ENCODE data around the gene HOXD9.

The HOXD9 gene

GRCh38 chr2:176096986-176097819 is 25.3 kb upstream of the HOXD9 start:
- H3K9ac ChIP-seq (ENCODE audit: low read length), result no peak overlapping the region
- H3K4me3 ChIP-seq (ENCODE audit: low read length), result peak overlapping the region; percentile 1
- no peaks in the 10 kb centered on the region for H3K9me3 ChIP-seq (ENCODE audit: control insufficient read depth, low read length)
- peaks cover 17% of the 10 kb centered on the region for H3K4me1 ChIP-seq (ENCODE audit: control insufficient read depth, insufficient read depth, low read length)
- no peaks in the 10 kb centered on the region for H3K36me3 ChIP-seq (ENCODE audit: control insufficient read depth, insufficient read depth, low read length)
- peaks cover 97% of the 10 kb centered on the region for H3K27me3 ChIP-seq (ENCODE audit: control insufficient read depth, insufficient read depth, low read length)

DNA sequence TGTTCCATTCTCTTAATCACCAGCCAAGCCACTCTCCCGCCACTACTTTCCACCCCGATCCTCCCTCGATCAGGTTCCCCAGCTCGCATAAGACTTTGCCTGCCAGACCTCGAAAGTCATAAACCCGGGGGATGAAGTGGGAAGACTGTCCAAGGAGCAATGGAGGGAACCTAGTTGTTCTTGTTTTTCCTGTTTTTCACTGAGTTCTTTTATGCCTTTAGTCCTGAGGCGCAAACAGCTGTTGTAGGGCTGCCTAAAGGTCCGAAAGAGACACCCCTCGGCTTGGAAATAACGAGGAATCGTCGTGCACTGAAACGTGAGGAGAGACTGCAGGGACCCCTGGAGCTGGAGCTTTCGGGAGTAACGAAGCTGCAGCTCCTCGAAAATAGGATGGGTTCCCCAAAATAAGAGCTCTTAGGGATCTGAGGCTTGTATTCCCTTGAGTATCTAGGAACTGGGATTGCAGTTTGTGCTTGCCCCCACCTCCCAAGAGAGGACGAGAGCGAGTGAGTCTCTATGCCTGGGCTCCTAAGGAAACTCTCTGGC is 24.6 kb upstream of the HOXD9 start:
- H3K4me1 ChIP-seq (ENCODE audit: control insufficient read depth, insufficient read depth, low read length), result peaks cover 17% of the 10 kb centered on the region
- no peak overlapping the region for H3K4me3 ChIP-seq (ENCODE audit: low read length)
- H3K36me3 ChIP-seq (ENCODE audit: control insufficient read depth, insufficient read depth, low read length), result no peaks in the 10 kb centered on the region
- peaks cover 99% of the 10 kb centered on the region for H3K27me3 ChIP-seq (ENCODE audit: control insufficient read depth, insufficient read depth, low read length)
- no peaks in the 10 kb centered on the region for H3K9me3 ChIP-seq (ENCODE audit: control insufficient read depth, low read length)
- H3K9ac ChIP-seq (ENCODE audit: low read length), result no peak overlapping the region

GRCh38 chr2:176098366-176099158 is 24.0 kb upstream of the HOXD9 start:
- Histone ChIP-seq H3K36me3 (ENCODE audit: control insufficient read depth, insufficient read depth, low read length) (no peaks in the 10 kb centered on the region), H3K9ac (ENCODE audit: low read length) (no peak overlapping the region), H3K4me1 (ENCODE audit: control insufficient read depth, insufficient read depth, low read length) (peaks cover 11% of the 10 kb centered on the region), H3K4me3 (ENCODE audit: low read length) (no peak overlapping the region), H3K9me3 (ENCODE audit: control insufficient read depth, low read length) (no peaks in the 10 kb centered on the region), H3K27me3 (ENCODE audit: control insufficient read depth, insufficient read depth, low read length) (peaks cover 98% of the 10 kb centered on the region)

GRCh38 chr2:176099159-176099727 is 23.3 kb upstream of the HOXD9 start:
- Histone ChIP-seq H3K36me3 (ENCODE audit: control insufficient read depth, insufficient read depth, low read length) (no peaks in the 10 kb centered on the region), H3K9me3 (ENCODE audit: control insufficient read depth, low read length) (no peaks in the 10 kb centered on the region), H3K9ac (ENCODE audit: low read length) (no peak overlapping the region), H3K4me1 (ENCODE audit: control insufficient read depth, insufficient read depth, low read length) (peaks cover 10% of the 10 kb centered on the region), H3K4me3 (ENCODE audit: low read length) (no peak overlapping the region), H3K27me3 (ENCODE audit: control insufficient read depth, insufficient read depth, low read length) (peaks cover 98% of the 10 kb centered on the region)

DNA sequence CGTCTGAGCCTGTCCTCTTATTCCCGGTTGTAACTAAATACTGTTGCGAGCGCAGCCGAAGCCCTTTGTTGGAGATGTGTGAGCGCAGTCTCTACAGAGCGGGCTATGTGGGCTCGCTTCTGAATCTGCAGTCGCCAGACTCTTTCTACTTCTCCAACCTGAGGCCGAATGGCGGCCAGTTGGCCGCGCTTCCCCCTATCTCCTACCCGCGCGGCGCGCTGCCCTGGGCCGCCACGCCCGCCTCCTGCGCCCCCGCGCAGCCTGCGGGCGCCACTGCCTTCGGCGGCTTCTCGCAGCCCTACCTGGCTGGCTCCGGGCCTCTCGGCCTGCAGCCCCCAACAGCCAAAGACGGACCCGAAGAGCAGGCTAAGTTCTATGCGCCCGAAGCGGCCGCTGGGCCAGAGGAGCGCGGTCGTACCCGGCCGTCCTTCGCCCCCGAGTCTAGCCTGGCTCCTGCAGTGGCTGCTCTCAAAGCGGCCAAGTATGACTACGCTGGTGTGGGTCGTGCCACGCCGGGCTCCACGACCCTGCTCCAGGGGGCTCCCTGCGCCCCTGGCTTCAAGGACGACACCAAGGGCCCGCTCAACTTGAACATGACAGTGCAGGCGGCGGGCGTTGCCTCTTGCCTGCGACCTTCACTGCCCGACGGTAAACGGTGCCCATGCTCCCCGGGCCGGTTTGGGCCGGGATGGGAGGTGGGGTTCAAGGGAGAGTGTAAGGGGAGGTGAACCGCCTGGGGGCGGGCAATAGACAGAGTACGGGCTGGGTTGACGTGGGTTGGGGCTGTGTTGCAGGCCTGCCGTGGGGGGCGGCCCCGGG is 22.6 kb upstream of the HOXD9 start, which contains the start of gene HOXD12:
Gene HOXD12 (plus strand): TSS at position 68 of the 819 bp plus-strand sequence. CDS start 7 bp downstream, at position 75.
- H3K4me3 ChIP-seq (ENCODE audit: low read length), result no peak within 1 kb of the TSS
- H3K9me3 ChIP-seq (ENCODE audit: control insufficient read depth, low read length), result no peaks in the 10 kb centered on the region
- H3K9ac ChIP-seq (ENCODE audit: low read length), result no peak within 1 kb of the TSS
- peaks cover 98% of the 10 kb centered on the region for H3K27me3 ChIP-seq (ENCODE audit: control insufficient read depth, insufficient read depth, low read length)
- H3K4me1 ChIP-seq (ENCODE audit: control insufficient read depth, insufficient read depth, low read length), result peaks cover 10% of the 10 kb centered on the region
- no peaks in the 10 kb centered on the region for H3K36me3 ChIP-seq (ENCODE audit: control insufficient read depth, insufficient read depth, low read length)

DNA sequence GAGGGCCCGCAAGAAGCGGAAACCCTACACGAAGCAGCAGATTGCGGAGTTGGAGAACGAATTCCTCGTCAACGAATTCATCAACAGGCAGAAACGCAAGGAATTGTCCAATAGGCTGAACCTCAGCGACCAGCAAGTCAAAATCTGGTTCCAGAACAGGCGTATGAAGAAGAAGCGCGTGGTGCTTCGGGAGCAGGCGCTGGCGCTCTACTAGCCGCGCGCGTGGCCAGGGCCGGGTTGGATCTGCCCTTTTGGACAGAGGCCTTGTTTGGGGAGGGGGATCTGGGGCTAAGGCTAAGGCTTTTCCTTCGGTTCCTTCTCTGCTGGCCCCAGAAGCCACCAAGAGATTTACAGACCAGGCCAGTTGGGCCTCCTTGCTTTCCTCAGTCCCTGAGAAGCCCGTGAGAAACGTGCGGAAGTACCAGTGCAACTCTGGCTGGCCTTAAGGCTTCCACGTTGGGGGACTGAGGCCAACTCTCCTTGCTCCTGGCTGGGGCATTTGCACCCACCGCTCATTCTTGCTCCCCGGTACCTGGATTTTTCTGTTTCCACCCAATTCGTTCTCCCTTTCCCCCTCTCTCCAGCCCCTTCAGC is 21.9 kb upstream of the HOXD9 start:
- Histone ChIP-seq H3K27me3 (ENCODE audit: control insufficient read depth, insufficient read depth, low read length) (peaks cover 98% of the 10 kb centered on the region), H3K4me1 (ENCODE audit: control insufficient read depth, insufficient read depth, low read length) (peaks cover 10% of the 10 kb centered on the region), H3K9ac (ENCODE audit: low read length) (no peak overlapping the region), H3K9me3 (ENCODE audit: control insufficient read depth, low read length) (no peaks in the 10 kb centered on the region), H3K36me3 (ENCODE audit: control insufficient read depth, insufficient read depth, low read length) (no peaks in the 10 kb centered on the region), H3K4me3 (ENCODE audit: low read length) (no peak overlapping the region)

- no peaks in the 10 kb centered on the region for H3K9me3 ChIP-seq (ENCODE audit: control insufficient read depth, low read length)
- no peaks in the 10 kb centered on the region for H3K36me3 ChIP-seq (ENCODE audit: control insufficient read depth, insufficient read depth, low read length)
- peaks cover 99% of the 10 kb centered on the region for H3K27me3 ChIP-seq (ENCODE audit: control insufficient read depth, insufficient read depth, low read length)
- H3K4me3 ChIP-seq (ENCODE audit: low read length), result no peak overlapping the region
- H3K9ac ChIP-seq (ENCODE audit: low read length), result no peak overlapping the region
- H3K4me1 ChIP-seq (ENCODE audit: control insufficient read depth, insufficient read depth, low read length), result peaks cover 10% of the 10 kb centered on the region
Observed at GRCh38 chr2:176101216-176101830, 21.2 kb upstream of the HOXD9 start.

- no peak overlapping the region for H3K9ac ChIP-seq (ENCODE audit: low read length)
- no peaks in the 10 kb centered on the region for H3K9me3 ChIP-seq (ENCODE audit: control insufficient read depth, low read length)
- no peak overlapping the region for H3K4me3 ChIP-seq (ENCODE audit: low read length)
- H3K4me1 ChIP-seq (ENCODE audit: control insufficient read depth, insufficient read depth, low read length), result peaks cover 10% of the 10 kb centered on the region
- H3K36me3 ChIP-seq (ENCODE audit: control insufficient read depth, insufficient read depth, low read length), result no peaks in the 10 kb centered on the region
- peaks cover 99% of the 10 kb centered on the region for H3K27me3 ChIP-seq (ENCODE audit: control insufficient read depth, insufficient read depth, low read length)
Observed at GRCh38 chr2:176101842-176102241, 20.7 kb upstream of the HOXD9 start.

DNA sequence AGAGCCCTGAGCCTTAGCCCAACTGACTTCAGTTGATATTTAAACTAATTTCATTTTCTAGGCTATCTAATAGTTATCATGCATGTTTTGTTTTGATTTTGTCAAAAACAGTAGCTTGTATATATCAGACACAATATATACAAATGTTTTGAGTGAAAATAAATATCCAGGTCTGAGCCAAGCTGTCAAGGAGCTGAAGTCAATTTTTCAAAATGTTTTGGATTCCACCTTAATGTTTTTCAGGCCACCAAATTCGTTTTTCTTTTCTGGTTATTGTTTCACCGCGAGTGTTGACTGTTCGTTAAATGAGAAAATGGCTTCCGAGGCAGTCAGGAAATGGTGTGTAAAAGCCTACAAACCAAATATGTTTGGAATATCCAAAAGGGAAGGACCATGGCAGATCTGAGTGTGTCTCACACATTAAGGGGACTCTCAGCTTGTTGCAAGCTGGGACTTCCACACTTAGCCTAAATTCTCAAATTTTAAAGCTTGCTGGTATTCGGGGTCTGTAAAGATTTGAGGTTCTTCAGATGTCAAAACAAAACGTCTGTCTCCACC is 20.1 kb upstream of the HOXD9 start:
- Histone ChIP-seq H3K4me1 (ENCODE audit: control insufficient read depth, insufficient read depth, low read length) (peaks cover 5% of the 10 kb centered on the region), H3K27me3 (ENCODE audit: control insufficient read depth, insufficient read depth, low read length) (peaks cover 98% of the 10 kb centered on the region)

GRCh38 chr2:176103194-176103593 is 19.3 kb upstream of the HOXD9 start:
- Histone ChIP-seq H3K36me3 (ENCODE audit: control insufficient read depth, insufficient read depth, low read length) (no peaks in the 10 kb centered on the region), H3K9ac (ENCODE audit: low read length) (no peak overlapping the region), H3K4me1 (ENCODE audit: control insufficient read depth, insufficient read depth, low read length) (no peaks in the 10 kb centered on the region), H3K27me3 (ENCODE audit: control insufficient read depth, insufficient read depth, low read length) (peaks cover 94% of the 10 kb centered on the region), H3K9me3 (ENCODE audit: control insufficient read depth, low read length) (no peaks in the 10 kb centered on the region), H3K4me3 (ENCODE audit: low read length) (no peak overlapping the region)

More for the DNA sequence above, 20.1 kb upstream of the HOXD9 start:
- Histone ChIP-seq H3K4me3 (ENCODE audit: low read length) (no peak overlapping the region), H3K9me3 (ENCODE audit: control insufficient read depth, low read length) (no peaks in the 10 kb centered on the region), H3K36me3 (ENCODE audit: control insufficient read depth, insufficient read depth, low read length) (no peaks in the 10 kb centered on the region), H3K9ac (ENCODE audit: low read length) (no peak overlapping the region)
